Fibroblast of skin of back (primary cell): ENCODE data around the gene BRD7.

Source experiments
- DNase-seq: peaks from one replicate; pipeline ENCODE4 v3.0.0-alpha.2; 2013

BRD7 gene

GRCh38 chr16:50318796-50319578 lies 49.8 kb downstream of the BRD7 start:
- no peak for DNase-seq

- DNase-seq, result no peak
Measured at GRCh38 chr16:50316848-50317630, 51.7 kb downstream of the BRD7 start.

DNA sequence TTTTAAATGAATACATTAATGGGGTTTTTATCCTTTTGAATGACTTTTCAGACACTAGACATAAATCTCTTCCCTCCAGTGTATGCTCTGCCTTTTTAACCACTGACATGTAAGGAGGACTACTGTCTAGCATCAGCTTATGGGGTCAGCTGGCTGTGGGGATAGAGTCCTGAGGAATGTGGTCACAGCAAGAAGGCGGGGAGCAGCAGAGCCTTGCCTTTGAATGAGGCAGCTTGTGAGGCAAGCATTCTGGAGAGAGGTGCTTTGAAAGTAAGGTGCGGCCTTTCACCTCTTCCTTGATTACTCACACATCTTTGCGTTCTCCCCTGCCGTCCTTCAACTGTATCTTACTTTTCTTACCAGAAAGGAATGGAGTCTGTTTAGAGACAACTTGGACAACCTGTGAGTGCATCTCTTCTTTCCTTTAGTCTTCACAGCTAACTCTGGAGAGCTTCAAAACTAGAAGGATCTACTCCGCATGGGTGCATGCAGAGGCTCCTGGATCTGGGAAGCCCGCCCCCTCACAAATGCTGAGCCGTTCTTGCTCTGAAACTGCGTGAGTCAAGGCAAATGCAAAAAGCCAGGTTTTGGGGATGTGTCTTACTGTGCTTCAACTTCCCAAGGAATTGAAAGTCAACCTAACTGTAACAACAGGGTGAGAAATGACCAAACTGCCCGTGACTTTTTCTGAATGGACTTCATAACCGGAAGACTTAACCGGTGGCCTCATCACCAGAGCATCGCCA lies 52.5 kb downstream of the BRD7 start:
- DNase-seq, result no peak

- DNase-seq, result no peak
Measured at GRCh38 chr16:50315346-50315997, 53.3 kb downstream of the BRD7 start.

DNA sequence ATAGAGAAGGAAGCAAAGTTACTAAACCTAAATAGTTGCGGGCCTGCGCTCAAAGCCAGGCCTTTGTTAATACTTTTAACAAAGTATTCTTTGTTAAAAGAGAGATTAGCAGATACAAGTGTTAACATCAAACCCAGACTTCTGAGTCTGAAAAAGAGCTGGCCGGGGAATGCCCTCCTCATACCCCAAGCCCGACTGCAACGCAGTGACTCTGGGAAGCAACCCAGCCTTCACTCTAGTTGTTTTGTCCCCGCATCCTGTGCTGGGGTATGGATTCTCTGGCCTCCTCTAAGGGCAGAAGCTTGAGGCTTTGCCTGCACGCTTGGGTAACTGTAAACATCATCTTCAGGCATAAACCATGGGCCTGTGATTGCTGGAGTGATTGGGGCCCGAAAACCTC lies 54.1 kb downstream of the BRD7 start:
- DNase-seq, result no peak

DNA sequence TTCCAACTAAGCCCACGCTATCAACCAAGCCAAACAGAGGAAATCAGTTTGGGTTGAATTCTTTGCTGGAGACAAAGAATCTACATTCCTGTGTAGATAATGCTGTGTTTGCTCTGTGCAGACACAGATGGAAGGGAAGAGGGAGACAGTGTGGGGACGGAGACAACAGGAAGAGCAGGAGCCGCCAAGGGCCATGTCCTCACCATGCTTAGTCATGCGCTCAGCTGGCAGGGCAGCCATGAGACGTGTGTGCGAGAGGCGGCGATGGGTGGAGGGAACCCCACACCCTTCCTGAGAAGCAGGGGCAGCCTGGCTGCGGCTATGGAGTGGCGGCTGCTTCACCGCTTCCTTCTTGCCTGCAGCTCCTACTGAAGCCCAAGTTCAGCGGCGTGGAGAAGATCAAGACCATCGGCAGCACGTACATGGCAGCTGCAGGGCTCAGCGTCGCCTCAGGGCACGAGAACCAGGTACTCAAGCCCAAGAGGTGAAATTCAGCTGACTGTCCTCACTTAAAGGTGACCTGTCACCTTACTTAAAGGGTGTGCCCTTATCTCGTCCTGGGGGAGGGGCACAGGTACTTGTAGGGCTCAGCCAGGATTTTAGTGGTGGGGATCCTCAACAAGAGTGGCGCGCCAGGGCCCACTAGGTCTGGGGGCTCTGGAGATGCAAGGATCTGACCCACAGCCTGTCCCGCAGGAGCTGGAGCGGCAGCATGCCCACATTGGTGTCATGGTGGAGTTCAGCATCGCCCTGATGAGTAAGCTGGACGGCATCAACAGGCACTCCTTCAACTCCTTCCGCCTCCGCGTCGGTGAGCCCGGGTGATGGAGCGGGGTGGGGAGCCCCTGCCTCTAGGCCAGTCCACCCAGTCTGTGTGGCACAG lies 55.0 kb downstream of the BRD7 start:
- peak; percentile 68 for DNase-seq

DNA sequence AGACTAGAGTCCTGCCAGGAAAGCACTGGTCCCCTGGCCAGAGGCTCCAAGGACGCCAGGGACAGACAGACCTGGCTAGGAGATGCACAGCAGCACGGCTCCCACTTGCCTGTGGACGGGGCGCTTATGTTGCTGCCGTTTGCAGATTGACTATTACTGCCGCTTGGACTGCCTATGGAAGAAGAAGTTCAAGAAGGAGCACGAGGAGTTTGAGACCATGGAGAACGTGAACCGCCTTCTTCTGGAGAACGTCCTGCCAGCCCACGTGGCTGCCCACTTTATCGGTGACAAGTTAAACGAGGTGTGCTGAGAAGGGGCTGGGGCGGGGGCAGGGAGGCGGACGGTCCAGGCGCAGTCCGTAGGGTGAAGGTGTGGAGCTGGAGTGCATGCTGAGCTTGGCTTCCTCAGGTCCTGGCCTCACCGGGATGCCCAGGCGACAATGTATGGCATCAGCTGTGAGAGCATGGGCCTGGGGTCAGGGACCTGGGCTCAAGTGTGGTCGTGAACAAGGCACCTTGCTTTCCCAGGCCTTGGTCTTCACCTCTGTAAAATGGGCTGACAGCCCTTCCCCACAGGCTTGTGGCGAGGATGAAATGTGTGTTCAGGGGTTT lies 56.8 kb downstream of the BRD7 start:
- DNase-seq, result no peak

DNA sequence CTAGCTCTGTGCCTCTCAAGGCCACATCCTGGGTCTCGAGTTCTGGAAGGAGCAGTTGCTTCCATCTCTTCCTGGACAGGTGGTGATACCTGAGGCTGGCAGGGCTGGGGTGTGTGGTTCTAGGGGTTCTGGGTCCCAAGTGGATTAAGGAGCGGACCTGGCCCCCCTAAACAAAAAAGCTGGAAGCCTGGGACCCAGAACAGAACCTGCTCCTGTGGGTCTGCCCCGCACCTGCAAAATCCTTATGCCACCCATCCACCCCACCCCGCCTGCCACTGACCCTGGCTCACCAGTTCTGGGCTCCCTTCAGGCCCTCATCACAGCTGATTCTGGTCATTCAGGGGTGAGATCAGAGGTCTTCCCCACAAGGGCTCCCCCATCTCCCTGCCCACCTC lies 57.7 kb downstream of the BRD7 start:
- no peak for DNase-seq

DNA sequence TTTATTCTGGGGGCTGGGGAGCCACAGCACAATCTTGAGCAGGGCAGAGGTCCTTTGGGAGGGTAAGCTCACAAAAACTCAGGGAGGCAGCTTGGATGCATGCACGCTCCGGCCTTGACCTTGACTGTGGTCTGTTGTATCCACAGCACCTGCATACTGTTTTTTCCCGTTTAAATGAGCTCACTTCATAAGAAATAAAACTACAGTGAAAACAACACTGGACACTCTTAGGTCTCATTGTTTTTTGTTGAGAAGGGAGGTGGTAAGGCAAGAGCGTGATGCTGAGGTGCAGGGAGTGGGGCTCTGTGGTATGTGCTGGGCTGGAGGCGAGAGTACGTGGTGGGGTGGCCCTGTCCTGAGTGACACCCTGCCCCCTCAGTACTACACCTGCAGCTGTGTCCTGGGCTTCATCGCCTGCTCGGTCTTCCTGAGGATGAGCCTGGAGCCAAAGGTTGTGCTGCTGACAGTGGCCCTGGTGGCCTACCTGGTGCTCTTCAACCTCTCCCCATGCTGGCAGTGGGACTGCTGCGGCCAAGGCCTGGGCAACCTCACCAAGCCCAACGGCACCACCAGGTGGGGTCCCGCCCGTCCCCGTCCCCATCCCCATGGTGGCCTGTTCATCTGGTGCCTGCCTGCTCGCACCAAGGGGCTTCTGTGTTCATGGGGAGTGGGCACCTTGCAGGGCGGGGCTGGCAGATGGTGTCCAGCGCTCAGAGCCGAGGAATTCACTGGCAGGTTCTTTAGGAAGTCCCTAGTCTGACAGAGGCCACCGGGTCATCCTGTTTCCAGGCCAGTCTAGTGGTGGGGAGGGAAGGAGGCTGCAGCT lies 58.3 kb downstream of the BRD7 start:
- no peak for DNase-seq

- DNase-seq, result no peak
Measured at GRCh38 chr16:50309527-50310307, 59.1 kb downstream of the BRD7 start.

- no peak for DNase-seq
Measured at GRCh38 chr16:50309156-50309526, 59.6 kb downstream of the BRD7 start.

DNA sequence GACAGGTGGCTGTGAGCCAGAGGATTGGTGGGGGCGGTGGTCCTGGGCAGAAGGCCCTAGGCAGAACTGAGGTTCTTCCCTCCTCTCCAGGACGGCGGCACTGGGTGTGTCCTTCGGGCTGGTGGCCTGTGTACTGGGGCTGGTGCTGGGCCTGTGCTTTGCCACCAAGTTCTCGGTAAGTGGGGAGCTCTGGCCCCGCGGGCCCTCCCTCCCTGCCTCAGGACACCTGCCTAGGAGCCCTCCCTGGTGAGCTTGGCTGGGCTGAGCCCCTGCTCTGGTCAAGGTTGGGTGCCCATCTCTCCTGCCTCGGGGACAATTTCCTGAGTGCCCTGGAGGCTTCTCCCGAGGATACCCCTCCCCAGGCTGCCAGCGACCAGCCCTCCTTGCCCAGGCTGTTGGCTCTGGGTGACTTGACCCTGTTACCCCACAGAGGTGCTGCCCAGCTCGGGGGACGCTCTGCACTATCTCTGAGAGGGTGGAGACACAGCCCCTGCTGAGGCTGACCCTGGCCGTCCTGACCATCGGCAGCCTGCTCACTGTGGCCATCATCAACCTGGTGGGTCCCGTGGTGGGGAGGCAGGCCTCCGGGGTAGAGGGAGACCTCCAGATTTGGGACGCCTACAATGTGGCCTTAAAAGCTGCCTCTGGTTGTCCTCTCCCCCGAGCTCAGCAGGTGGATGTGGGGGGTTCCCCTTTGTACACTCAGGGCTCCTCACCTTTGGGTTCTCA lies 60.4 kb downstream of the BRD7 start:
- DNase-seq, result no peak

- DNase-seq, result no peak
Measured at GRCh38 chr16:50306287-50306686, 62.5 kb downstream of the BRD7 start.

DNA sequence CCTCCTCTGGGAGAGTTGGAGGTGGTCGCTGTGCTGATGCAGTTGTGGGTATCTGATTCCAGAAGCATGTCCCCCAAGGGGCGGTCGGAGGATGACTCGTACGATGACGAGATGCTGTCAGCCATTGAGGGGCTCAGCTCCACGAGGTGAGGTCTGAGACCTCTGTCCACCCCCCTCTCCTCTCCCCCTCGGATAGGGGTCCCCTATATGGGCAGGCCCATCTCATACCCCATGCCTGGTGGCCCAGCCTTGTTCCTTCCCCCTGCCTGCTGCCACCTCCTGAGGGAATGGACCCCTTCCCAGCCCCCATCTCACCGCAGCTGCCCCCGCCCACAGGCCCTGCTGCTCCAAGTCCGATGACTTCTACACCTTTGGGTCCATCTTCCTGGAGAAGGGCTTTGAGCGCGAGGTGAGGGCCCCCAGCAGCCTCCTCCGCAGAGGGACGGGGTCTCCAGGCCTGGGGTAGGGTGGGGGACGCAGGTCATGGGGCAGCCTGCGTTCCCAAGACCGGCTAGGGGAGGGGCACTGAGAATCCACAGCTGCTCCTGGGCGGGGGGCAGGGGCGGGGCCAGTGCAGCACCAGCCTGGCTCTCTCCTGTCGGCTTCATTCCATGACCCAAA lies 63.2 kb downstream of the BRD7 start:
- no peak for DNase-seq

DNA sequence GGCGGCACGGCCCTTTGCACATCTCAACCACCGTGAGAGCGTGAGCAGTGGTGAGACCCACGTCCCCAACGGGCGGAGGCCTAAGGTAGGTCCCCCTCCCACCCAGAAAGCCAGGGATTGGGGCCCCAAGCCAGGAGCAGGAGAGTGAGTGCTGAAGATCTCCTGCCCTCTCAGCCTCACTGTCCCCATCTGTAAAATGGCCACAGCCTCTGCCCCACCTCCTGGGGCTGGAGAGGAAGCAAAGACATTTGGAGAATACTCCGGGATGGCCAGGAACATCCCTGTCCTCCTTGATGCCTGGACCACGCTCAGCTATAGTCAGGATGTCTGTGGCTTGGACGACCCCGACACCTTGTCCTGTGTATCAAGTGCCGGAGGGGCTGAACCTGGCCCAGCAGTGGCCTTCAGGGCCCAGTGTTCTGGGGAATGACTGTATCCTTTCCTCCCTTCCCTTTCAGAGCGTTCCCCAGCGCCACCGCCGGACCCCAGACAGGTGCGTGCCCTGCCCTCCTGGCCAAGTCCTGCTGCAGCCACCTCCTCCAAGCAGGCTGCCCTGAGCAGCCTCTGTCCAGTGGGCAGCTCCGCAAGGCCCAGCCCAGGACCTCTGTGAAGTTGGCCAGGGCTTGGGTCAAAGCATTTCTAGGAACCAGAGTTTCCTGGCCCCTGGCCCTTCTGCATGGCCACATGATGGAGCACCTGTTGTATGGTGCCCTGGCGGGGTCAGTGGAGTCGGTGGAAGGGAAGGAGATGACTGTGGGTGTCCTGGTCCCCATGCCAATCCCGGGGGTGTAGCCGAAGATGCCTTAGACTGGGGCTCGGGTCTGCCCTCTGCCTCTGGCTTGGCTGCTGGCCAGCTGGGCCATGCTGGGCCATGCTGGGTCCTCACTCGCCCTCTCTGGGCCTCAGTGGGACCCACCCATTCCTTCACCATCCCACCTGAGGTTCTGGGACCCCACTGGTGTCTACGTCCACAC lies 64.0 kb downstream of the BRD7 start:
- DNase-seq, result no peak

GRCh38 chr16:50303605-50304466 lies 65.0 kb downstream of the BRD7 start:
- DNase-seq, result no peak
